Measurements from ENCODE around the gene KISS1. TPM values are rescaled to one million over a fixed set of nuclear protein-coding genes. Genes with fewer than 3 reads are reported as not detected.
"Not testable (repeated sequence)": the region's sequence is repeated elsewhere in the genome, so short reads cannot be mapped to it uniquely, and the experiment has no call there.

The KISS1 gene, protein sequence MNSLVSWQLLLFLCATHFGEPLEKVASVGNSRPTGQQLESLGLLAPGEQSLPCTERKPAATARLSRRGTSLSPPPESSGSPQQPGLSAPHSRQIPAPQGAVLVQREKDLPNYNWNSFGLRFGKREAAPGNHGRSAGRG
- total RNA-seq: 1 to 10 TPM in 1 of 8 experiments, under 1 TPM in 1, not detected in 6; 0.62 to 1.1 TPM

DNA sequence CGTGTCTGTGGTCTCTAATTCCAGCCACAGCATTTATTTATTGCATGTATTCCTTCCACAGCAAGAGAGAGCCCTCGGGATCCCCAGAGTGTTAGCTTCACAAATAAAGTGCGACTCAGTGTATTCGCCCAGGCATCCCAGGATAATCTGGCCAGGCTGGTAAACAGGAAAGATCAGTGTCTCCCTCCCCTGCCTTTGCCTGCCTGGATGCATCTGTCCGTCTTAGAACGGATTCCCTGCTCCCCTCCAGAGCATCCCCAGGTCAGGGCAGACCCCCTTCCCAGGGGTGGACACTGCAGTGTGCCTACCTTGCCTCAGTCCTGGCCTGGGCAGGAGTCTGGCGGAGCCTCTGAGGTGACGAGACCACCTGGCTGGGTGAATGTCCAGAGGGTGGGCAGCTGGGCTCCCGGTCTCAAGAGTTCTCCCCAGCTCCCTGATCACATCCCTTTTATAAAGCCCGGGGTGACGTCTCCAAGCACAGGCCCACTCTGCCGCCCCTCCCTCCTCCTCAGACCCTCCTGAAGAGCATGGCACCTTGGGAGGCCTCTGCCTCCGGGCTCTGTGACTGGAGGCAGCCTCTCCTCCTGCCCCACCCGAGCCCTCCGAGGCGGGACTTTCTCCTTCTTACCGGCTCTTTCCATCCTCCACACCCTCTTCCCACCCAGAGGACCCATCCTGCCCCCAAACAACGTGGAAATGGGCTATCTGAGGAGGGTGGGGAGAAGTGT, at the start of gene KISS1:
Gene KISS1, minus strand, starts transcription at position 424 of the 728 bp plus-strand sequence. CDS start 3,615 bp downstream, outside the sequence.
- in situ Hi-C loops (cut with MboI; ENCODE audit: low pct_unique_long_range_greater_than_20kb in 2 of 9, low sequenced_read_pairs in 9 of 9, unreplicated experiment in 9 of 9): loop anchor here in 1 of 9 experiments (25.0 kb wide), 1 partner anchor 316 kb away; the partner anchor contains the start of gene MDM4
- ATAC-seq (replicated peaks in 6 of 8): peak in 4 of 8 experiments; percentile 13 to 33 (median 20)
- peaks cover 14 to 25% of the 10 kb centered on the region in 2 donors for H3K4me1 ChIP-seq (replicated peaks in 1 of 2)
- no peak within 1 kb of the TSS for H3K4me3 ChIP-seq
- no peak within 1 kb of the TSS for H3K27ac ChIP-seq
- WGBS, 10 experiments: 18 to 100% (median 62%) methylated on average over 1 to 14 of the region's 18 CpGs; no CpG with 5 or more reads in 3 of the 10 experiments

DNA sequence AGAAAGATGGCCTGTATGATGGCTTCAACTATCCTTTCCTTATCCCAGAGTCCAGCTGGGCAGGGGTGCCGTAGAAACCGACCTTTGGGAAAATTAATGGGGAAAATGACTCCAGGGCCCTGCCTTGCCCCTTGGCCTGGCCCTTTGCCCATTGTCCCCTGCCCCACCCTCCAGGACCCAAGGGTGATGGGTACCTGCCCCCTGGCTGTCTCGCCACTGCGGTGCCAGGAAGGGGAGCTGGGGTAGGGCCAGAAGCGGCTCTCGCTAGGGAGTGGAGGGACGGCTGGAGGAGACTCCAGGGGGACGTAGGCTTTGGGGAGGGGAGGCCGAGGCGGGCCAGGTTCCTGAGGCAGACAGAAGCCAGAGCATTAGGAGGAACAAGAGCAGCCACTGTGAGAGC, 46.6 kb upstream of the KISS1 start:
- H3K4me3 ChIP-seq: no peak overlapping the region
- H3K4me1 ChIP-seq (replicated peaks in 1 of 2): no peaks in the 10 kb centered on the region
- ATAC-seq (replicated peaks in 6 of 8): no peak
- in situ Hi-C loops (cut with MboI; ENCODE audit: low pct_unique_long_range_greater_than_20kb in 2 of 9, low sequenced_read_pairs in 9 of 9, unreplicated experiment in 9 of 9): no loop called here
- H3K27ac ChIP-seq: no peak overlapping the region
- 93 to 100% (median 96%) methylated on average over 2 to 4 of the region's 10 CpGs; no CpG with 5 or more reads in 7 of the 10 experiments for WGBS, 10 experiments

GRCh38 chr1:204241914-204242313, 45.6 kb upstream of the KISS1 start:
- no peak for ATAC-seq (replicated peaks in 6 of 8)
- no peaks in the 10 kb centered on the region for H3K4me1 ChIP-seq (replicated peaks in 1 of 2)
- in situ Hi-C loops (cut with MboI; ENCODE audit: low pct_unique_long_range_greater_than_20kb in 2 of 9, low sequenced_read_pairs in 9 of 9, unreplicated experiment in 9 of 9): no loop called here
- no peak overlapping the region for H3K27ac ChIP-seq
- 63 to 100% (median 100%) methylated on average over 1 to 4 of the region's 5 CpGs; no CpG with 5 or more reads in 1 of the 10 experiments for WGBS, 10 experiments
- no peak overlapping the region for H3K4me3 ChIP-seq

- Histone ChIP-seq H3K4me3 (no peak overlapping the region), H3K27ac (no peak overlapping the region), H3K4me1 (replicated peaks in 1 of 2) (no peaks in the 10 kb centered on the region)
- peak in 1 of 8 experiments; percentile 21 for ATAC-seq (replicated peaks in 6 of 8)
- in situ Hi-C loops (cut with MboI; ENCODE audit: low pct_unique_long_range_greater_than_20kb in 2 of 9, low sequenced_read_pairs in 9 of 9, unreplicated experiment in 9 of 9): no loop called here
- 0 to 100% (median 68%) methylated on average over 1 of the region's 2 CpGs; no CpG with 5 or more reads in 6 of the 10 experiments for WGBS, 10 experiments
These were observed 44.8 kb upstream of the KISS1 start for GRCh38 chr1:204241050-204241449.

GRCh38 chr1:204240233-204240632, 43.9 kb upstream of the KISS1 start:
- WGBS, 10 experiments: 20 to 100% (median 95%) methylated on average over 1 of the region's 1 CpG; no CpG with 5 or more reads in 2 of the 10 experiments
- no peak overlapping the region for H3K27ac ChIP-seq
- ATAC-seq (replicated peaks in 6 of 8): no peak
- no peaks in the 10 kb centered on the region for H3K4me1 ChIP-seq (replicated peaks in 1 of 2)
- H3K4me3 ChIP-seq: no peak overlapping the region
- in situ Hi-C loops (cut with MboI; ENCODE audit: low pct_unique_long_range_greater_than_20kb in 2 of 9, low sequenced_read_pairs in 9 of 9, unreplicated experiment in 9 of 9): no loop called here

- in situ Hi-C loops (cut with MboI; ENCODE audit: low pct_unique_long_range_greater_than_20kb in 2 of 9, low sequenced_read_pairs in 9 of 9, unreplicated experiment in 9 of 9); H3K27ac ChIP-seq; H3K4me3 ChIP-seq; H3K4me1 ChIP-seq (replicated peaks in 1 of 2); ATAC-seq (replicated peaks in 6 of 8): not testable (repeated sequence)
- WGBS, 10 experiments: 87 to 94% (median 89%) methylated on average over 2 to 3 of the region's 3 CpGs; no CpG with 5 or more reads in 5 of the 10 experiments
These were observed 43.1 kb upstream of the KISS1 start for GRCh38 chr1:204239401-204239800.

DNA sequence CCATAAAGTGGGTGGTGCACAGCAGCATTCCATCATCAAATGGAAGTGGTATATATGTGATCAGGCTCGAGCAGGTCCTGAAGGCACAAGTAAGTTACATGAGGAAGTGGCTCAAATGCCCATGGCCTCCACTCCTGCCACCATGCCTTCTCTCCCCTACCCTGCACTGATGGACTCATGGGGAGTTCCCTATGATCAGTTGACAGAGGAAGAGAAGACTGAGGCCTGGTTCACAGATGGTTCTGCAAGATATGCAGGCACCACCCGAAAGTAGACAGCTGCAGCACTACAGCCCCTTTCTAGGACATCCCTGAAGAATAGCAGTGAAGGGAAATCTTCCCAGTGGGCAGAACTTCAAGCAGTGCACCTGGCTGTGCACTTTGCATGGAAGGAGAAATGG, 42.2 kb upstream of the KISS1 start:
- H3K27ac ChIP-seq; ATAC-seq (replicated peaks in 6 of 8); H3K4me3 ChIP-seq; H3K4me1 ChIP-seq (replicated peaks in 1 of 2); in situ Hi-C loops (cut with MboI; ENCODE audit: low pct_unique_long_range_greater_than_20kb in 2 of 9, low sequenced_read_pairs in 9 of 9, unreplicated experiment in 9 of 9): not testable (repeated sequence)
- 17 to 100% (median 88%) methylated on average over 1 to 2 of the region's 2 CpGs; no CpG with 5 or more reads in 6 of the 10 experiments for WGBS, 10 experiments

GRCh38 chr1:204237515-204237914, 41.2 kb upstream of the KISS1 start:
- ATAC-seq (replicated peaks in 6 of 8); in situ Hi-C loops (cut with MboI; ENCODE audit: low pct_unique_long_range_greater_than_20kb in 2 of 9, low sequenced_read_pairs in 9 of 9, unreplicated experiment in 9 of 9): not testable (repeated sequence)
- WGBS, 10 experiments: 92 to 100% (median 100%) methylated on average over 1 of the region's 1 CpG; no CpG with 5 or more reads in 6 of the 10 experiments

GRCh38 chr1:204232526-204232925, 36.2 kb upstream of the KISS1 start:
- Histone ChIP-seq H3K4me3 (no peak overlapping the region), H3K27ac (no peak overlapping the region), H3K4me1 (replicated peaks in 1 of 2) (no peaks in the 10 kb centered on the region)
- ATAC-seq (replicated peaks in 6 of 8): peak in 1 of 8 experiments; percentile 23
- in situ Hi-C loops (cut with MboI; ENCODE audit: low pct_unique_long_range_greater_than_20kb in 2 of 9, low sequenced_read_pairs in 9 of 9, unreplicated experiment in 9 of 9): no loop called here

More at GRCh38 chr1:204237515-204237914, 41.2 kb upstream of the KISS1 start:
- H3K27ac ChIP-seq; H3K4me1 ChIP-seq (replicated peaks in 1 of 2); H3K4me3 ChIP-seq: not testable (repeated sequence)

- no peak for ATAC-seq (replicated peaks in 6 of 8)
- 79 to 100% (median 91%) methylated on average over 2 to 12 of the region's 14 CpGs; no CpG with 5 or more reads in 4 of the 10 experiments for WGBS, 10 experiments
- in situ Hi-C loops (cut with MboI; ENCODE audit: low pct_unique_long_range_greater_than_20kb in 2 of 9, low sequenced_read_pairs in 9 of 9, unreplicated experiment in 9 of 9): no loop called here
- H3K4me3 ChIP-seq: no peak overlapping the region
- H3K27ac ChIP-seq: no peak overlapping the region
- H3K4me1 ChIP-seq (replicated peaks in 1 of 2): no peaks in the 10 kb centered on the region
These were observed 33.9 kb upstream of the KISS1 start for GRCh38 chr1:204230211-204230610.

DNA sequence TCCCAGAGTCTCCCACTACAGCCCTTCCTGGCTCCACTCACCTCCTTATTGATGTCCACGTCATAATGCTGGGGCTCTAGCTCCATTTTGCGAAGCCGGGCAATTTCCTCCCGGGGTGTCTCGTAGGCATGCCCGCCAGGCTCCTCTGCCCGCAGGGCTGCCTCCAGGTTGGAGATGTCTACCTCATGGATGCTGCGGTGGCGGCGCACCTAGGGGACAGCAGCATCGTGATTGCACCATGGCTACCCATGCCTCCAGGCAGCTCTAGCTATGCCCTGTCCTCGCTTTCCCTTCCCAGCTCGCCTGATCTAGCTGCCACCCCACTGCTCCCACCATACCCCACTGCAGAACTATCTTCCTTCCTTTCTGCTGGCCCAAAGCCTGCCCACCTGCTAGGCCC, 32.6 kb upstream of the KISS1 start:
- no peak overlapping the region for H3K27ac ChIP-seq
- 83 to 100% (median 96%) methylated on average over 1 to 11 of the region's 13 CpGs; no CpG with 5 or more reads in 4 of the 10 experiments for WGBS, 10 experiments
- no peaks in the 10 kb centered on the region for H3K4me1 ChIP-seq (replicated peaks in 1 of 2)
- no peak overlapping the region for H3K4me3 ChIP-seq
- in situ Hi-C loops (cut with MboI; ENCODE audit: low pct_unique_long_range_greater_than_20kb in 2 of 9, low sequenced_read_pairs in 9 of 9, unreplicated experiment in 9 of 9): no loop called here
- ATAC-seq (replicated peaks in 6 of 8): no peak

DNA sequence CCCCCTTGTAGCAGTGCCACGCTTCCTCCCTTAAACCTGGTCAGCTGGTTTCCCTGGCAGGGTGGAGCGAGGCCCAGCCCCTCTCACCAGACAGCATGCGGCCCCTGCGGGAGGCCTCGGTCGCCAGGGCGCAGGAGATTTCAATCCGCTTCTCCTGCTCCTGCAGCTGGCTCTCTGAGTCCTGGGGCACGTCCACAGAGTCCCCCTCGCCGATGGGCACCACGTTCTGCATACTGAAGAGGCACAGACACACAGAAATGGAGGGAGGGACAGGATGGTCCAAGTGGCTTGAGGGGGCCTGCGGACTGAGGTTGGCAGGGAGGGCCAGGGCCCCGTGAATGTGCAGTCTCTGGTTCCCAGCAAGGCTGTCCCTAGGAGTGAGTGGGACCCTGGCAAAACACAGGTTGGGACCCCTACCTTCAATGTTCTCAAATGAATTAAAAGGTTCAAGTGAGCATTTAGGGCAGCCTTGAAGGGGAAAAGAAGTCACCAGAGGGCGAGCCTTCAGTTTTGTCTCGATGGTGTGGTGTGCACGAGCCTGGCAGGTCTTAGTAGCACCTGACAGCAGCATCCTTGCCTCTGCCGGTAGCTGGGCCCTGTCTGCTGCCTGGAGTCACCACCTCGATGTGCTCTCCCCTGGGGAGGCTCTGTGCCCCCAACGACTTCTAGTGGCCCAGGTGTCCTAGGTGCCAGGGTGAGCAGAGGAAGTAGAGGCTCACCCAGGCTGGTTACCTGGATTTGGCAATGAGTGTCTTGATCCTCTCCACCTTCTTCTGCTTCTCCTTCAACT, 31.9 kb upstream of the KISS1 start:
- Histone ChIP-seq H3K27ac (no peak overlapping the region), H3K4me3 (no peak overlapping the region), H3K4me1 (replicated peaks in 1 of 2) (no peaks in the 10 kb centered on the region)
- 41 to 100% (median 88%) methylated on average over 1 to 20 of the region's 20 CpGs; no CpG with 5 or more reads in 3 of the 10 experiments for WGBS, 10 experiments
- ATAC-seq (replicated peaks in 6 of 8): no peak
- in situ Hi-C loops (cut with MboI; ENCODE audit: low pct_unique_long_range_greater_than_20kb in 2 of 9, low sequenced_read_pairs in 9 of 9, unreplicated experiment in 9 of 9): no loop called here

DNA sequence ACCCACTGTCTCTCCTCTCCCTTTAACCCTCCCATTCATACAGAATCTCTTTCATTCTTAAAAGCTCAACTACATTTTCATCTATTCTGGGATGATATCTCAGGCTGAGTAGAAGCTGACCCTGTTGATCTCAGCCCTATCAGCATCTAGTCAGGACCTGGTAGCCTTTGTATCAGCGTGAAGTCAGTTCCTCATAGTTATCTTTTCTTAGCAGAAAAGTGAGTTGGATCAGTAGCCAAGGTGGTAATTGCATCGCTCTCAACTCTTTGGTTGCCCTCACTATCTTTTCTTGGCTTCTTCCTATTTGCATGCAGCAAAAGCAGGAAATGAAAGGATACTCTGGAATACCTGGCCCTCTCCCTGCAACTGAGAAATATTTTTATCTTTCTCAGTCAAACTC, 31.1 kb upstream of the KISS1 start:
- no peak overlapping the region for H3K27ac ChIP-seq
- no peak for ATAC-seq (replicated peaks in 6 of 8)
- whole genome bisulfite sequencing, 10 experiments: 79 to 100% (median 100%) methylated on average over 1 to 2 of the region's 2 CpGs; no CpG with 5 or more reads in 2 of the 10 experiments
- in situ Hi-C loops (cut with MboI; ENCODE audit: low pct_unique_long_range_greater_than_20kb in 2 of 9, low sequenced_read_pairs in 9 of 9, unreplicated experiment in 9 of 9): no loop called here
- no peaks in the 10 kb centered on the region for H3K4me1 ChIP-seq (replicated peaks in 1 of 2)
- H3K4me3 ChIP-seq: no peak overlapping the region
